ENCODE results near the gene KLK4. TPM values are rescaled to one million over a fixed set of nuclear protein-coding genes. Genes with fewer than 3 reads are reported as not detected.

The KLK4 gene
- total and polyA plus RNA-seq, 10 of the 15 experiments (the other 5 are each of a cell fraction or from before 2014, with no cell fraction given), result 0.06 to 0.31 TPM; not detected in 8

GRCh38 chr19:50869479-50869878, 41.7 kb downstream of the KLK4 start (continued):
- TF ChIP-seq, protein P1, sequence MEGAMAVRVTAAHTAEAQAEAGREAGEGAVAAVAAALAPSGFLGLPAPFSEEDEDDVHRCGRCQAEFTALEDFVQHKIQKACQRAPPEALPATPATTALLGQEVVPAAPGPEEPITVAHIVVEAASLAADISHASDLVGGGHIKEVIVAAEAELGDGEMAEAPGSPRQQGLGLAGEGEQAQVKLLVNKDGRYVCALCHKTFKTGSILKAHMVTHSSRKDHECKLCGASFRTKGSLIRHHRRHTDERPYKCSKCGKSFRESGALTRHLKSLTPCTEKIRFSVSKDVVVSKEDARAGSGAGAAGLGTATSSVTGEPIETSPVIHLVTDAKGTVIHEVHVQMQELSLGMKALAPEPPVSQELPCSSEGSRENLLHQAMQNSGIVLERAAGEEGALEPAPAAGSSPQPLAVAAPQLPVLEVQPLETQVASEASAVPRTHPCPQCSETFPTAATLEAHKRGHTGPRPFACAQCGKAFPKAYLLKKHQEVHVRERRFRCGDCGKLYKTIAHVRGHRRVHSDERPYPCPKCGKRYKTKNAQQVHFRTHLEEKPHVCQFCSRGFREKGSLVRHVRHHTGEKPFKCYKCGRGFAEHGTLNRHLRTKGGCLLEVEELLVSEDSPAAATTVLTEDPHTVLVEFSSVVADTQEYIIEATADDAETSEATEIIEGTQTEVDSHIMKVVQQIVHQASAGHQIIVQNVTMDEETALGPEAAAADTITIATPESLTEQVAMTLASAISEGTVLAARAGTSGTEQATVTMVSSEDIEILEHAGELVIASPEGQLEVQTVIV (IDR thresholded peaks at IDR 0.05; ENCODE audit: borderline replicate concordance, partially characterized antibody), result no peak
- no peak for TF ChIP-seq RBBP5 (conservative IDR thresholded peaks at IDR 0.05)

GRCh38 chr19:50861496-50862286, 49.5 kb downstream of the KLK4 start:
- Histone ChIP-seq H3K4me3 (no peak overlapping the region), H4K20me1 (ENCODE audit: control insufficient read depth, insufficient read depth) (no peaks in the 10 kb centered on the region), H3K27me3 (replicated peaks in 1 of 2; ENCODE audit: control insufficient read depth in 2 of 2, insufficient read depth in 2 of 2, low read length in 1 of 2) (peaks cover 0 to 2% of the 10 kb centered on the region in 2 experiments; a peak in 2 of 4 replicates), H3K27ac (ENCODE audit: control insufficient read depth, insufficient read depth) (no peak overlapping the region), H3K4me2 (ENCODE audit: control insufficient read depth, insufficient read depth) (no peak overlapping the region), H3K4me1 (ENCODE audit: control insufficient read depth, insufficient read depth, low read length) (0 out of 2 replicates have a peak, but pooled peaks cover 3% of the 10 kb centered on the region), H2AFZ (ENCODE audit: control insufficient read depth, low read depth, low read length) (no peak overlapping the region), H3K9me3 (replicated peaks; ENCODE audit: control insufficient read depth, insufficient read depth, low read length) (peaks cover 3% of the 10 kb centered on the region; the same call in 1 of the 3 replicates), H3K9ac (ENCODE audit: control insufficient read depth, insufficient read depth, low read length) (no peak overlapping the region), H3K36me3 (ENCODE audit: control insufficient read depth in 2 of 2, insufficient read depth in 2 of 2, low read length in 1 of 2) (no peaks in the 10 kb centered on the region), H3K79me2 (ENCODE audit: control insufficient read depth, insufficient read depth, low read length) (no peaks in the 10 kb centered on the region)
- FAIRE-seq (no peak), DNase-seq (ENCODE audit: low read depth, low spot score) (no peak), ATAC-seq (no peak)
- BruUV-seq (replicated peaks), result no TSS peak
- ChIA-PET RAD21 (ENCODE audit: unreplicated experiment) (no interaction called here), SMC1A (ENCODE audit: uncharacterized antibody, unreplicated experiment) (no interaction called here), POLR2A (no interaction called here), CTCF (no interaction called here)
- no peak for TF ChIP-seq SIN3A (IDR thresholded peaks at IDR 0.05; ENCODE audit: low read depth, low read length)
- TF ChIP-seq IKZF2 (IDR thresholded peaks at IDR 0.05), result no peak
- no peak for TF ChIP-seq ATF7 (IDR thresholded peaks at IDR 0.05; ENCODE audit: low read depth)
- no peak for TF ChIP-seq RAD51 (IDR thresholded peaks at IDR 0.05)
- TF ChIP-seq PKNOX1 (IDR thresholded peaks at IDR 0.05), result no peak
- TF ChIP-seq NRF1 (conservative IDR thresholded peaks at IDR 0.05; ENCODE audit: low read depth, low read length), result no peak
- no peak for TF ChIP-seq SIX5 (IDR thresholded peaks at IDR 0.05; ENCODE audit: low read depth, low read length, severe bottlenecking)
- no peak for TF ChIP-seq CBX3 (IDR thresholded peaks at IDR 0.05; ENCODE audit: borderline replicate concordance, low read depth)
- TF ChIP-seq GATAD2B (conservative IDR thresholded peaks at IDR 0.05; ENCODE audit: low read depth), result no peak
- no peak for TF ChIP-seq NFIC (IDR thresholded peaks at IDR 0.05; ENCODE audit: low read depth, low read length)
- in situ Hi-C loops (cut with MboI), result no loop called here
- WGBS (ENCODE audit: insufficient coverage, insufficient replicate concordance, low lambda C conversion rate, missing lambda C conversion rate), result 35% methylated on average over 7 of the region's 7 CpGs
- intact Hi-C loops (cut with micrococcal nuclease; ENCODE audit: unreplicated experiment), result no loop called here

All from GM12878 (cell line).